ENCODE data around the gene ERFE. TPM values are rescaled to one million over a fixed set of nuclear protein-coding genes. Genes with fewer than 3 reads are reported as not detected.

The ERFE gene
- total and polyA plus RNA-seq, 9 of the 15 experiments (the other 6 are each of a cell fraction or from before 2014, with no cell fraction given): 0.55 to 8.2 (median 3.7) TPM

- TF ChIP-seq BACH1 (tag; IDR thresholded peaks at IDR 0.05) (no peak), MITF (IDR thresholded peaks at IDR 0.05) (no peak), NRF1 (conservative IDR thresholded peaks at IDR 0.05 in 1 of 2, IDR thresholded peaks at IDR 0.05 in 1 of 2) (peak; percentile 42; a peak in 1 of 4 replicates), PHF8 (IDR thresholded peaks at IDR 0.05; ENCODE audit: borderline replicate concordance, low read length) (peak; percentile 24; the same call in 1 of the 2 replicates), POLR2G (IDR thresholded peaks at IDR 0.05; ENCODE audit: low read depth, low read length) (peak; percentile 59), FOXM1 (IDR thresholded peaks at IDR 0.05; ENCODE audit: low read depth) (no peak), FOXM1 (CRISPR knock-in tag; IDR thresholded peaks at IDR 0.05; ENCODE audit: low read depth) (no peak), MXD1 (CRISPR knock-in tag; IDR thresholded peaks at IDR 0.05; ENCODE audit: borderline replicate concordance, poor library complexity, severe bottlenecking) (no peak), ZFX (CRISPR knock-in tag; IDR thresholded peaks at IDR 0.05) (peak; percentile 28; the same call in 1 of the 2 replicates), ADNP (tag; IDR thresholded peaks at IDR 0.05) (no peak), EGR1 (conservative IDR thresholded peaks at IDR 0.05) (0 out of 2 replicates have a peak, but pooled peaks have one; percentile 27), ZBTB26 (CRISPR knock-in tag; IDR thresholded peaks at IDR 0.05) (no peak)
These were observed 44.4 kb upstream of the ERFE start (continued) for GRCh38 chr2:238114331-238114841.

Data from K562 (cell line).